D341Med (cell line): ENCODE results near the gene CCNB3.
"Not testable (repeated sequence)": the region's sequence is repeated elsewhere in the genome, so short reads cannot be mapped to it uniquely, and the experiment has no call there.

Experiments
- DNase-seq: peaks from one replicate; pipeline ENCODE4 v3.0.0; 2012; ENCODE audit warnings: low spot score

CCNB3 gene

GRCh38 chrX:50204364-50204899 lies at the start of gene CCNB3:
Gene CCNB3, plus strand, starts transcription at chrX:50204765. Its CDS starts 80,399 bp downstream, at chrX:50285164.
- peak; percentile 72 for DNase-seq

GRCh38 chrX:50157545-50158135 lies 46.9 kb upstream of the CCNB3 start:
- no peak for DNase-seq

- no peak for DNase-seq
Measured at GRCh38 chrX:50158593-50158992, 46.0 kb upstream of the CCNB3 start.

GRCh38 chrX:50161127-50161526 lies 43.4 kb upstream of the CCNB3 start:
- DNase-seq = no peak

GRCh38 chrX:50165727-50166126 lies 38.8 kb upstream of the CCNB3 start:
- no peak for DNase-seq

GRCh38 chrX:50167366-50167765 lies 37.2 kb upstream of the CCNB3 start:
- no peak for DNase-seq

GRCh38 chrX:50168241-50168687 lies 36.3 kb upstream of the CCNB3 start:
- DNase-seq = no peak

GRCh38 chrX:50169717-50170116 lies 34.8 kb upstream of the CCNB3 start:
- no peak for DNase-seq

GRCh38 chrX:50180073-50180940 lies 24.3 kb upstream of the CCNB3 start:
- DNase-seq = no peak

GRCh38 chrX:50183891-50184290 lies 20.7 kb upstream of the CCNB3 start:
- no peak for DNase-seq

- no peak for DNase-seq
Measured at GRCh38 chrX:50188859-50189600, 15.5 kb upstream of the CCNB3 start.

- DNase-seq = no peak
Measured at GRCh38 chrX:50198348-50198747, 6.2 kb upstream of the CCNB3 start.

GRCh38 chrX:50200907-50201306 lies 3.7 kb upstream of the CCNB3 start, which contains the start of gene AKAP4:
Gene AKAP4, minus strand, starts transcription at chrX:50201007. Its CDS starts 118 bp downstream, at chrX:50200889.
- no peak for DNase-seq

- DNase-seq = no peak
Measured at GRCh38 chrX:50202539-50202938, 2.0 kb upstream of the CCNB3 start.

GRCh38 chrX:50206753-50207152 lies 2.2 kb downstream of the CCNB3 start:
- no peak for DNase-seq

- peak; percentile 15 for DNase-seq
Measured at GRCh38 chrX:50211510-50211909, 6.9 kb downstream of the CCNB3 start.

- DNase-seq = no peak
Measured at GRCh38 chrX:50281253-50281652, 76.7 kb downstream of the CCNB3 start.

- no peak for DNase-seq
Measured at GRCh38 chrX:50327235-50327634, 122.7 kb downstream of the CCNB3 start.

- DNase-seq = not testable (repeated sequence)
Measured at GRCh38 chrX:50332668-50333067, 128.1 kb downstream of the CCNB3 start.

- no peak for DNase-seq
Measured at GRCh38 chrX:50333308-50333707, 128.7 kb downstream of the CCNB3 start.

- no peak for DNase-seq
Measured at GRCh38 chrX:50343917-50344316, 139.4 kb downstream of the CCNB3 start.

- DNase-seq = no peak
Measured at GRCh38 chrX:50372966-50373365, 168.4 kb downstream of the CCNB3 start.
